Stimulated activated CD8-positive, alpha-beta memory T cell treated with anti-CD3 and anti-CD28 coated beads, Interleukin-12 subunit alpha, Interleukin-12 subunit beta, amount 100 ng/mL, for 4 hours (primary cell): ENCODE data around the gene ANKRD44.

Source experiments
- DNase-seq: peaks from one replicate; pipeline ENCODE4 v3.0.0-alpha.2; 2020; ENCODE audit warnings: low read depth

Gene ANKRD44

GRCh38 chr2:197207106-197207505 lies 103.5 kb downstream of the ANKRD44 start:
- no peak for DNase-seq

- DNase-seq, result peak; percentile 46
These were observed 104.9 kb downstream of the ANKRD44 start for GRCh38 chr2:197205585-197206215.

GRCh38 chr2:197204519-197205250 lies 105.9 kb downstream of the ANKRD44 start:
- no peak for DNase-seq

GRCh38 chr2:197201874-197202273 lies 108.7 kb downstream of the ANKRD44 start:
- no peak for DNase-seq

- no peak for DNase-seq
These were observed 109.9 kb downstream of the ANKRD44 start for GRCh38 chr2:197200762-197201058.

GRCh38 chr2:197200051-197200761 lies 110.4 kb downstream of the ANKRD44 start:
- no peak for DNase-seq

- peak; percentile 70 for DNase-seq
These were observed 111.7 kb downstream of the ANKRD44 start for GRCh38 chr2:197198890-197199289.

GRCh38 chr2:197197895-197198311 lies 112.7 kb downstream of the ANKRD44 start:
- no peak for DNase-seq

- DNase-seq, result no peak
These were observed 113.9 kb downstream of the ANKRD44 start for GRCh38 chr2:197196541-197197180.

GRCh38 chr2:197195518-197195917 lies 115.1 kb downstream of the ANKRD44 start:
- DNase-seq, result no peak

- DNase-seq, result no peak
These were observed 118.6 kb downstream of the ANKRD44 start for GRCh38 chr2:197191940-197192322.

GRCh38 chr2:197191177-197191939 lies 119.2 kb downstream of the ANKRD44 start:
- no peak for DNase-seq

GRCh38 chr2:197190100-197190432 lies 120.5 kb downstream of the ANKRD44 start:
- no peak for DNase-seq

GRCh38 chr2:197189426-197190099 lies 121.0 kb downstream of the ANKRD44 start:
- no peak for DNase-seq

- no peak for DNase-seq
These were observed 124.9 kb downstream of the ANKRD44 start for GRCh38 chr2:197185676-197186075.

- no peak for DNase-seq
These were observed 125.5 kb downstream of the ANKRD44 start for GRCh38 chr2:197184959-197185586.

- no peak for DNase-seq
These were observed 127.2 kb downstream of the ANKRD44 start for GRCh38 chr2:197183355-197183754.

GRCh38 chr2:197182668-197183067 lies 127.9 kb downstream of the ANKRD44 start:
- no peak for DNase-seq

- DNase-seq, result no peak
These were observed 129.1 kb downstream of the ANKRD44 start for GRCh38 chr2:197181491-197181890.

- no peak for DNase-seq
These were observed 130.7 kb downstream of the ANKRD44 start for GRCh38 chr2:197179744-197180498.
